Measurements from ENCODE around the gene DNAJB8.

DNAJB8 gene

DNA sequence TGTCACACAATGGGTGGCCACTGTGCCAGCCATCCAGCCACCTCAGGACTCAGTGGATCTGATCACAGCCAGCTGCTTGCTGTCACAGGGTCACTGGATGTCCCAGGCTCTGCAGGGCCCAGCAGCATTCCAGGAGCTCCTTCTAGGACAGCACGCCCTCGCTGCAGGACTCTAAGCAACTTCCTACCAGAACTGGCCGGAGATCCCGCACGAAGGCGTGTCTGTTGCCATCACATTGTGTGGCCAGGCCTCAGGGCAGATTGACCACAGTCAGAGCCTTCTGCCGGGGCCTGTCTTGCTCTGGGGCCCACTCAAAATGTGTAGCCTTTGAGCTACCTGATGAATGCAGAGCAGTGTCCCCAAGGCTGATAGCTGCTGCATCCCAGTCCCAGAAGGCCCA lies 24.6 kb downstream of the DNAJB8 start:
- no peaks in the 10 kb centered on the region for H3K36me3 ChIP-seq (ENCODE audit: control insufficient read depth, low read length)
- H3F3A ChIP-seq (ENCODE audit: control insufficient read depth, insufficient read depth) = no peaks in the 10 kb centered on the region
- H3K4me1 ChIP-seq (ENCODE audit: control insufficient read depth, low read length) = no peaks in the 10 kb centered on the region
- H3K9me2 ChIP-seq (replicated peaks; ENCODE audit: control insufficient read depth, low read length) = no peaks in the 10 kb centered on the region
- TF ChIP-seq, protein P1, sequence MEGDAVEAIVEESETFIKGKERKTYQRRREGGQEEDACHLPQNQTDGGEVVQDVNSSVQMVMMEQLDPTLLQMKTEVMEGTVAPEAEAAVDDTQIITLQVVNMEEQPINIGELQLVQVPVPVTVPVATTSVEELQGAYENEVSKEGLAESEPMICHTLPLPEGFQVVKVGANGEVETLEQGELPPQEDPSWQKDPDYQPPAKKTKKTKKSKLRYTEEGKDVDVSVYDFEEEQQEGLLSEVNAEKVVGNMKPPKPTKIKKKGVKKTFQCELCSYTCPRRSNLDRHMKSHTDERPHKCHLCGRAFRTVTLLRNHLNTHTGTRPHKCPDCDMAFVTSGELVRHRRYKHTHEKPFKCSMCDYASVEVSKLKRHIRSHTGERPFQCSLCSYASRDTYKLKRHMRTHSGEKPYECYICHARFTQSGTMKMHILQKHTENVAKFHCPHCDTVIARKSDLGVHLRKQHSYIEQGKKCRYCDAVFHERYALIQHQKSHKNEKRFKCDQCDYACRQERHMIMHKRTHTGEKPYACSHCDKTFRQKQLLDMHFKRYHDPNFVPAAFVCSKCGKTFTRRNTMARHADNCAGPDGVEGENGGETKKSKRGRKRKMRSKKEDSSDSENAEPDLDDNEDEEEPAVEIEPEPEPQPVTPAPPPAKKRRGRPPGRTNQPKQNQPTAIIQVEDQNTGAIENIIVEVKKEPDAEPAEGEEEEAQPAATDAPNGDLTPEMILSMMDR (IDR thresholded peaks at IDR 0.05; ENCODE audit: low read depth, low read length, poor library complexity, severe bottlenecking) = no peak
- no peak for TF ChIP-seq EZH2phosphoT487 (IDR thresholded peaks at IDR 0.05; ENCODE audit: borderline replicate concordance, low read length)
- no peaks in the 10 kb centered on the region for H4K20me1 ChIP-seq (ENCODE audit: control insufficient read depth, insufficient read depth, low read depth, low read length)
- peaks cover 4% of the 10 kb centered on the region; the same call in 1 of the 2 replicates for H3K27me3 ChIP-seq (ENCODE audit: control insufficient read depth, low read length)
- H3K27ac ChIP-seq (ENCODE audit: low read depth, low read length) = no peak overlapping the region
- H3K79me2 ChIP-seq (ENCODE audit: control insufficient read depth, low read length) = no peaks in the 10 kb centered on the region
- H3K4me3 ChIP-seq (ENCODE audit: low read length) = no peak overlapping the region
- H3K4me2 ChIP-seq (ENCODE audit: low read length) = no peak overlapping the region
- H3K9me3 ChIP-seq (ENCODE audit: control insufficient read depth, insufficient read depth, low read length) = no peaks in the 10 kb centered on the region; the same call in 1 of the 2 replicates

DNA sequence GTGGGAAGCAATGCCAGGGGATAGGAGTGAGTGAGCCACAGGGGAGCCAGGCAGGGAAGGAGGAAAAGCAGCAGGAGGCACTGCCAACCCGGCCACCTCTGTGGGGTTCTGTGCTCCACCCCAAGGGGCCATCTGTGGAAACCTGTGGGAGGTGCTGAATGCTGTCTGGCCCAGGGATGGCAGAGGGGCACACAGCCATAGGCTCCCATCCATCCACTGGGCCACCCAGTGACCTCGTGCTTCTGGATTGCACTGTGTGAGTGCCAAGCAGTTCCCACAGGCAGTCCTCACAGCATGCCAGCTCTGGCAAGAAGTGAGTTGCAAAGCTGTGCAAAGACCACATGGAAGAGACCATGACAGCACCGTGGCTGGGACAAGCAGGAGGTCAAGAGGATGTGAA lies 27.5 kb downstream of the DNAJB8 start:
- no peaks in the 10 kb centered on the region for H4K20me1 ChIP-seq (ENCODE audit: control insufficient read depth, insufficient read depth, low read depth, low read length)
- no peak overlapping the region for H3K4me3 ChIP-seq (ENCODE audit: low read length)
- H3K9me2 ChIP-seq (replicated peaks; ENCODE audit: control insufficient read depth, low read length) = no peaks in the 10 kb centered on the region
- no peaks in the 10 kb centered on the region for H3K9me3 ChIP-seq (ENCODE audit: control insufficient read depth, insufficient read depth, low read length)
- H3K36me3 ChIP-seq (ENCODE audit: control insufficient read depth, low read length) = no peaks in the 10 kb centered on the region
- H3K27me3 ChIP-seq (ENCODE audit: control insufficient read depth, low read length) = peaks cover 6% of the 10 kb centered on the region; the same call in 1 of the 2 replicates
- no peaks in the 10 kb centered on the region for H3F3A ChIP-seq (ENCODE audit: control insufficient read depth, insufficient read depth)
- H3K79me2 ChIP-seq (ENCODE audit: control insufficient read depth, low read length) = no peaks in the 10 kb centered on the region
- no peak overlapping the region for H3K27ac ChIP-seq (ENCODE audit: low read depth, low read length)
- TF ChIP-seq, protein P1 (IDR thresholded peaks at IDR 0.05; ENCODE audit: low read depth, low read length, poor library complexity, severe bottlenecking) = no peak
- no peak for TF ChIP-seq EZH2phosphoT487 (IDR thresholded peaks at IDR 0.05; ENCODE audit: borderline replicate concordance, low read length)
- no peak overlapping the region for H3K4me2 ChIP-seq (ENCODE audit: low read length)
- no peaks in the 10 kb centered on the region for H3K4me1 ChIP-seq (ENCODE audit: control insufficient read depth, low read length)

DNA sequence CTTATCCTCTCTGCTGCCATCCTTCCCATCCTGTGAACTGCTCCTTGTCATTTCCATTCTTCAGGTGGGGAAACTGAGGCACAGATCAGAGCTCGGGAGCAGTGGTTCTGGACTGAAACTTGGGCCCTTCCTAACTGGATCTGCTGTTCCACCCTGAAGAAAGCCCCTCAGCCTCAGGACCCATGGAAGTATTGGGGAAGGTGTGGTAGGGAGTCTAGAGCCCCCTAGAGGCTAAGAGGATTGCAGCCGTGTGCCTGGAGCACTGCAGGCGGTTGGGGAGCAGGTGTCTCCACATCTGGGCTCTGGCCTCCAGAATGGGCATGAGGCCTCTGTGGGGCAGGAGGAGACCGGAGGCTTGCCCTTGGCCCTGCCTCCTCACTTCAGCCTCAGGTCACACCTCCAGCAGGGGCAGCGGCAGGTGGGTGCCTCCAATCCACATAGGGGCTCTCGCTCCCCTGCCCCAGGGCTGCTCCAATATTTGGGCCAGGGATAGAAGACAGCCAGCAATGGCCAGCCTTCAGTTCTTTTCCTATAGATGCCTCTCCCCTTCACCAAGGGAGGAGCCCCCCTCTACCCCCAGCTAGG lies 28.1 kb downstream of the DNAJB8 start:
- no peak overlapping the region for H3K4me3 ChIP-seq (ENCODE audit: low read length)
- H3K9me3 ChIP-seq (ENCODE audit: control insufficient read depth, insufficient read depth, low read length) = no peaks in the 10 kb centered on the region
- no peak overlapping the region for H3K27ac ChIP-seq (ENCODE audit: low read depth, low read length)
- no peaks in the 10 kb centered on the region for H3K4me1 ChIP-seq (ENCODE audit: control insufficient read depth, low read length)
- H3K27me3 ChIP-seq (ENCODE audit: control insufficient read depth, low read length) = peaks cover 6% of the 10 kb centered on the region; the same call in 1 of the 2 replicates
- H3K9me2 ChIP-seq (replicated peaks; ENCODE audit: control insufficient read depth, low read length) = no peaks in the 10 kb centered on the region
- no peak overlapping the region for H3K4me2 ChIP-seq (ENCODE audit: low read length)
- H3K36me3 ChIP-seq (ENCODE audit: control insufficient read depth, low read length) = no peaks in the 10 kb centered on the region
- TF ChIP-seq EZH2phosphoT487 (IDR thresholded peaks at IDR 0.05; ENCODE audit: borderline replicate concordance, low read length) = no peak
- TF ChIP-seq, protein P1 (IDR thresholded peaks at IDR 0.05; ENCODE audit: low read depth, low read length, poor library complexity, severe bottlenecking) = peak; percentile 89
- no peaks in the 10 kb centered on the region for H3K79me2 ChIP-seq (ENCODE audit: control insufficient read depth, low read length)
- no peaks in the 10 kb centered on the region for H3F3A ChIP-seq (ENCODE audit: control insufficient read depth, insufficient read depth)
- H4K20me1 ChIP-seq (ENCODE audit: control insufficient read depth, insufficient read depth, low read depth, low read length) = no peaks in the 10 kb centered on the region
